ENCODE data around the gene ZCCHC24. TPM values are rescaled to one million over a fixed set of nuclear protein-coding genes. Genes with fewer than 3 reads are reported as not detected.
A peak's percentile ranks its signal among the peaks of the same experiment; 100 is the strongest.
"Not testable (repeated sequence)": the region's sequence is repeated elsewhere in the genome, so short reads cannot be mapped to it uniquely, and the experiment has no call there.

Gene ZCCHC24
- total RNA-seq, 1 donor from 2014 or later: 41.9 TPM

GRCh38 chr10:79472449-79472848, 27.0 kb upstream of the ZCCHC24 start:
- DNase-seq: no peak

- no peak for DNase-seq
Observed at GRCh38 chr10:79471776-79472175, 26.4 kb upstream of the ZCCHC24 start.

GRCh38 chr10:79470096-79470495, 24.7 kb upstream of the ZCCHC24 start:
- no peak for DNase-seq

- DNase-seq: no peak
Observed at GRCh38 chr10:79468841-79469585, 23.6 kb upstream of the ZCCHC24 start.

GRCh38 chr10:79468015-79468560, 22.7 kb upstream of the ZCCHC24 start:
- no peak for DNase-seq

- DNase-seq: no peak
Observed at GRCh38 chr10:79465341-79465740, 19.9 kb upstream of the ZCCHC24 start.

- DNase-seq: peak; percentile 67
Observed at GRCh38 chr10:79463578-79464496, 18.4 kb upstream of the ZCCHC24 start.

- no peak for DNase-seq
Observed at GRCh38 chr10:79460687-79461086, 15.3 kb upstream of the ZCCHC24 start.

- no peak for DNase-seq
Observed at GRCh38 chr10:79459243-79459642, 13.8 kb upstream of the ZCCHC24 start.

GRCh38 chr10:79458483-79458882, 13.1 kb upstream of the ZCCHC24 start:
- no peak for DNase-seq

GRCh38 chr10:79457256-79457785, 11.9 kb upstream of the ZCCHC24 start:
- no peak for DNase-seq

GRCh38 chr10:79454259-79454658, 8.8 kb upstream of the ZCCHC24 start:
- DNase-seq: no peak

GRCh38 chr10:79453392-79453791, 8.0 kb upstream of the ZCCHC24 start:
- DNase-seq: no peak

GRCh38 chr10:79452174-79452611, 6.8 kb upstream of the ZCCHC24 start:
- no peak for DNase-seq

GRCh38 chr10:79451046-79451699, 5.7 kb upstream of the ZCCHC24 start:
- DNase-seq: no peak

GRCh38 chr10:79449181-79450146, 4.0 kb upstream of the ZCCHC24 start:
- DNase-seq: no peak

GRCh38 chr10:79448732-79449049, 3.3 kb upstream of the ZCCHC24 start:
- no peak for DNase-seq

GRCh38 chr10:79447911-79448731, 2.7 kb upstream of the ZCCHC24 start:
- no peak for DNase-seq

GRCh38 chr10:79447249-79447648, 1.8 kb upstream of the ZCCHC24 start:
- DNase-seq: not testable (repeated sequence)

GRCh38 chr10:79446758-79447084, 1.3 kb upstream of the ZCCHC24 start:
- no peak for DNase-seq
